GM21526 (cell line): ENCODE measurements around the gene HOTAIR.
A peak's percentile ranks its signal among the peaks of the same experiment; 100 is the strongest.

ENCODE experiments used
- ATAC-seq: cut with Tn5 transposase; IDR thresholded peaks from one replicate; pipeline ENCODE4 v1.9.1; 2021; ENCODE audit warnings: moderate library complexity; ENCODE audit not compliant: unreplicated experiment, low FRiP score

HOTAIR gene

GRCh38 chr12:53988541-53989226, 13.9 kb upstream of the HOTAIR start:
- ATAC-seq, result no peak

- ATAC-seq, result no peak
Measured at GRCh38 chr12:53987787-53988230, 13.1 kb upstream of the HOTAIR start.

- ATAC-seq, result no peak
Measured at GRCh38 chr12:53986686-53987483, 12.1 kb upstream of the HOTAIR start.

GRCh38 chr12:53985994-53986685, 11.4 kb upstream of the HOTAIR start:
- no peak for ATAC-seq

GRCh38 chr12:53985692-53985993, 10.9 kb upstream of the HOTAIR start:
- no peak for ATAC-seq

- peak; percentile 61 for ATAC-seq
Measured at GRCh38 chr12:53984901-53985691, 10.3 kb upstream of the HOTAIR start, which contains the start of gene HOXC10. TSS of gene HOXC10 (plus strand) at chr12:53985146. CDS start at chr12:53985260, 114 bp downstream.

GRCh38 chr12:53983950-53984572, 9.3 kb upstream of the HOTAIR start:
- no peak for ATAC-seq

GRCh38 chr12:53983568-53983949, 8.8 kb upstream of the HOTAIR start:
- ATAC-seq, result no peak

GRCh38 chr12:53982648-53983567, 8.2 kb upstream of the HOTAIR start:
- no peak for ATAC-seq

- no peak for ATAC-seq
Measured at GRCh38 chr12:53981634-53982565, 7.1 kb upstream of the HOTAIR start.

- ATAC-seq, result no peak
Measured at GRCh38 chr12:53980802-53981496, 6.2 kb upstream of the HOTAIR start.

- ATAC-seq, result no peak
Measured at GRCh38 chr12:53980104-53980801, 5.5 kb upstream of the HOTAIR start.

GRCh38 chr12:53978477-53979356, 4.0 kb upstream of the HOTAIR start:
- ATAC-seq, result no peak

GRCh38 chr12:53977596-53978445, 3.1 kb upstream of the HOTAIR start:
- no peak for ATAC-seq
